ENCODE results near the gene FEN1.

- TF ChIP-seq, protein P1, sequence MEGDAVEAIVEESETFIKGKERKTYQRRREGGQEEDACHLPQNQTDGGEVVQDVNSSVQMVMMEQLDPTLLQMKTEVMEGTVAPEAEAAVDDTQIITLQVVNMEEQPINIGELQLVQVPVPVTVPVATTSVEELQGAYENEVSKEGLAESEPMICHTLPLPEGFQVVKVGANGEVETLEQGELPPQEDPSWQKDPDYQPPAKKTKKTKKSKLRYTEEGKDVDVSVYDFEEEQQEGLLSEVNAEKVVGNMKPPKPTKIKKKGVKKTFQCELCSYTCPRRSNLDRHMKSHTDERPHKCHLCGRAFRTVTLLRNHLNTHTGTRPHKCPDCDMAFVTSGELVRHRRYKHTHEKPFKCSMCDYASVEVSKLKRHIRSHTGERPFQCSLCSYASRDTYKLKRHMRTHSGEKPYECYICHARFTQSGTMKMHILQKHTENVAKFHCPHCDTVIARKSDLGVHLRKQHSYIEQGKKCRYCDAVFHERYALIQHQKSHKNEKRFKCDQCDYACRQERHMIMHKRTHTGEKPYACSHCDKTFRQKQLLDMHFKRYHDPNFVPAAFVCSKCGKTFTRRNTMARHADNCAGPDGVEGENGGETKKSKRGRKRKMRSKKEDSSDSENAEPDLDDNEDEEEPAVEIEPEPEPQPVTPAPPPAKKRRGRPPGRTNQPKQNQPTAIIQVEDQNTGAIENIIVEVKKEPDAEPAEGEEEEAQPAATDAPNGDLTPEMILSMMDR (IDR thresholded peaks at IDR 0.05) = no peak
- no peak for TF ChIP-seq POLR2A (IDR thresholded peaks at IDR 0.05)
- no peak for TF ChIP-seq POLR2AphosphoS5 (IDR thresholded peaks at IDR 0.05; ENCODE audit: insufficient read depth in 1 of 2, low read depth in 1 of 2)
Measured at GRCh38 chr11:61793829-61794204, 1.1 kb downstream of the FEN1 start.

Data from vagina (tissue), 2 donors.